GM18502 (cell line): ENCODE measurements around the gene PCDHA11.
"Not testable (repeated sequence)": the region's sequence is repeated elsewhere in the genome, so short reads cannot be mapped to it uniquely, and the experiment has no call there.

Source experiments
- ATAC-seq: cut with Tn5 transposase; IDR thresholded peaks from one replicate; pipeline ENCODE4 v1.9.1; 2021; ENCODE audit warnings: mild to moderate bottlenecking; ENCODE audit not compliant: unreplicated experiment, poor library complexity

The PCDHA11 gene, protein sequence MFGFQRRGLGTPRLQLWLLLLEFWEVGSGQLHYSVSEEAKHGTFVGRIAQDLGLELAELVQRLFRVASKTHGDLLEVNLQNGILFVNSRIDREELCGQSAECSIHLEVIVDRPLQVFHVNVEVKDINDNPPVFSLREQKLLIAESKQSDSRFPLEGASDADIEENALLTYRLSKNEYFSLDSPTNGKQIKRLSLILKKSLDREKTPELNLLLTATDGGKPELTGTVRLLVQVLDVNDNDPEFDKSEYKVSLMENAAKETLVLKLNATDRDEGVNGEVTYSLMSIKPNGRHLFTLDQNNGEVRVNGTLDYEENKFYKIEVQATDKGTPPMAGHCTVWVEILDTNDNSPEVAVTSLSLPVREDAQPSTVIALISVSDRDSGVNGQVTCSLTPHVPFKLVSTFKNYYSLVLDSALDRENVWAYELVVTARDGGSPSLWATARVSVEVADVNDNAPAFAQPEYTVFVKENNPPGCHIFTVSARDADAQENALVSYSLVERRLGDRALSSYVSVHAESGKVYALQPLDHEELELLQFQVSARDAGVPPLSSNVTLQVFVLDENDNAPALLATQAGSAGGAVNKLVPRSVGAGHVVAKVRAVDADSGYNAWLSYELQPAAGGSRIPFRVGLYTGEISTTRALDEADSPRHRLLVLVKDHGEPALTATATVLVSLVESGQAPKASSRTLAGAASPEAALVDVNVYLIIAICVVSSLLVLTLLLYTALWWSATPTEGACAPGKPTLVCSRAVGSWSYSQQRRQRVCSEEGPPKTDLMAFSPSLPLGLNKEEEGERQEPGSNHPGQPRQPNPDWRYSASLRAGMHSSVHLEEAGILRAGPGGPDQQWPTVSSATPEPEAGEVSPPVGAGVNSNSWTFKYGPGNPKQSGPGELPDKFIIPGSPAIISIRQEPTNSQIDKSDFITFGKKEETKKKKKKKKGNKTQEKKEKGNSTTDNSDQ

DNA sequence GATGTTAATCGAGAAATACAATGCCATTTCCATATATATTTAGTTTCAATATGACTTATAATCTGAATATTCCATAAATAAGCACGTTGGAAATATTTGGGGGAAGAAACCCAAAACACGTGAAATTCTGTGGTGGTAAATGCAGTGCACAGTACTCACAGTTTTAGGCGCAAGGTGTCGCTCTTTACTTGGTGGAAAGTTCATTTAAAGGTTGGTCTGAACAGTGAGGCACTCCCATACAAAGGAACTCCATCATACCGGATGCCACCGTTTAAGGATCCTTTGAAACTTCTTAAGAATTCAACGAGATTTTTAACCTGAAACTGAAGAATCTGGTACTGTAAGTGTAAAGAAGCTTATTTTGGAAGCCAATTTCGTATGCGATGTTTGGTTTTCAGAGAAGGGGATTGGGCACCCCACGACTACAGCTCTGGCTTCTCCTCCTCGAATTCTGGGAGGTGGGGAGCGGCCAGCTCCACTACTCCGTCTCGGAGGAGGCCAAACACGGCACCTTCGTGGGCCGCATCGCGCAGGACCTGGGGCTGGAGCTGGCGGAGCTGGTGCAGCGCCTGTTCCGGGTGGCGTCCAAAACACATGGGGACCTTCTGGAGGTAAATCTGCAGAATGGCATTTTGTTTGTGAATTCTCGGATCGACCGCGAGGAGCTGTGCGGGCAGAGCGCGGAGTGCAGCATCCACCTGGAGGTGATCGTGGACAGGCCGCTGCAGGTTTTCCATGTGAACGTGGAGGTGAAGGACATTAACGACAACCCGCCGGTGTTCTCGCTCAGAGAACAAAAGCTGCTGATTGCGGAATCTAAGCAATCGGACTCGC, at the start of gene PCDHA11:
Gene PCDHA11, plus strand, starts transcription at position 237 of the 834 bp plus-strand sequence. Its CDS starts 147 bp downstream, at position 384.
- no peak for ATAC-seq

DNA sequence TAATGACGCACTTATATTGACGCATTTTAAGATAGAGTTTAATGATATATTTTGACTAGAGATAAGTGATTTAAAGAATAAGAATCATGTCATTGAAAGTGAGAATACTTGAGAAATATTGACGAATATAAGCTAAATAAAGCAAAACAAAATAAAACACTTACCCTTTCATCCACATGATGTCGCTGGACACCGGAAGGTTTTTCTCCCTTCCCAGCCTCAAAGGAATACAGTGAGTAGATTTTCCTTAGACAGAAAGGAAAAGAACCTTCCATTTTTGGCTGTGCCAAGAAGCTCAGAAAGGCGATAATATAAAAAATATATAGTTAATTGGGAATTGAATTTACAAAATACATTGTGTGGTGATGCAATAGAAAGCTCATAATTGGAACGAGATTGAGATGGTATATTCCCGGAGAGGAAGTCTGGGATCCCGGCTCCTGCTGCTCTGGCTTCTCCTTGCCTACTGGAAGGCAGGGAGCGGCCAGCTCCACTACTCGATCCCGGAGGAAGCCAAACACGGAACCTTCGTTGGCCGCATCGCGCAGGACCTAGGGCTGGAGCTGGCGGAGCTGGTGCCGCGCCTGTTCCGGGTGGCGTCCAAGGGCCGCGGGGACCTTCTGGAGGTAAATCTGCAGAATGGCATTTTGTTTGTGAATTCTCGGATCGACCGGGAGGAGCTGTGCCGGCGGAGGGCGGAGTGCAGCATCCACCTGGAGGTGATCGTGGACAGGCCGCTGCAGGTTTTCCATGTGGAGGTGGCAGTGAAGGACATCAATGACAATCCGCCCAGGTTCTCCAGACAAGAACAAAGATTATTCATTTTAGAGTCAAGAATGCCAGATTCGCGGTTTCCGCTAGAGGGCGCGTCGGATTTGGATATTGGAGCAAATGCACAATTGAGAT, 47.1 kb upstream of the PCDHA11 start, which contains the start of gene PCDHA5:
Gene PCDHA5, plus strand, starts transcription at position 239 of the 906 bp plus-strand sequence.
- no peak for ATAC-seq

DNA sequence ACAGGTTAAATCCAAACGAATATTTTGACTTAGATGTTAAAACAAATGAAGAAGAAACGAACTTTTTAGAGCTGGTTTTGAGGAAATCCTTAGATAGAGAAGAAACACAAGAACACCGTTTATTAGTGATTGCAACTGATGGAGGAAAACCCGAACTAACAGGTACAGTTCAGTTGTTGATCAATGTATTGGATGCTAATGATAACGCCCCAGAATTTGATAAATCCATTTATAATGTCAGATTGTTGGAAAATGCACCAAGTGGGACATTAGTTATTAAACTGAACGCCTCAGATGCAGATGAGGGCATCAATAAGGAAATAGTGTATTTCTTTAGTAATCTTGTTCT, 46.5 kb upstream of the PCDHA11 start:
- no peak for ATAC-seq

DNA sequence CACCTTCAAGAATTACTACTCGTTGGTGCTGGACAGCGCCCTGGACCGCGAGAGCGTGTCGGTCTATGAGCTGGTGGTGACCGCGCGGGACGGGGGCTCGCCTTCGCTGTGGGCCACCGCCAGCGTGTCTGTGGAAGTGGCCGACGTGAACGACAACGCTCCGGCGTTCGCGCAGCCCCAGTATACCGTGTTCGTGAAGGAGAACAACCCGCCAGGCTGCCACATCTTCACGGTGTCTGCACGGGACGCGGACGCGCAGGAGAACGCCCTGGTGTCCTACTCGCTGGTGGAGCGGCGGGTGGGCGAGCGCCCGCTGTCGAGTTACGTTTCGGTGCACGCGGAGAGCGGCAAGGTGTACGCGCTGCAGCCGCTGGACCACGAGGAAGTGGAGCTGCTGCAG, 45.8 kb upstream of the PCDHA11 start:
- ATAC-seq: not testable (repeated sequence)

DNA sequence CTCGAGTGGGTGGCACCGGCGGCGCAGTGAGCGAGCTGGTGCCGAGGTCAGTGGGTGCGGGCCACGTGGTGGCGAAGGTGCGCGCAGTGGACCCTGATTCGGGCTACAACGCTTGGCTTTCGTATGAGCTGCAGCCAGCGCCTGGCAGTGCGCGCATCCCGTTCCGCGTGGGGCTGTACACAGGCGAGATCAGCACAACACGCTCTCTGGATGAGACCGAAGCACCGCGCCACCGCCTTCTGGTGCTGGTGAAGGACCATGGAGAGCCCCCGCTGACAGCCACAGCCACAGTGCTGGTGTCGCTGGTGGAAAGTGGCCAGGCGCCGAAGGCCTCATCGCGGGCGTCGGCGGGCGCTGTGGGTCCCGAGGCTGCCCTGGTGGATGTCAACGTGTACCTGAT, 45.3 kb upstream of the PCDHA11 start:
- no peak for ATAC-seq

DNA sequence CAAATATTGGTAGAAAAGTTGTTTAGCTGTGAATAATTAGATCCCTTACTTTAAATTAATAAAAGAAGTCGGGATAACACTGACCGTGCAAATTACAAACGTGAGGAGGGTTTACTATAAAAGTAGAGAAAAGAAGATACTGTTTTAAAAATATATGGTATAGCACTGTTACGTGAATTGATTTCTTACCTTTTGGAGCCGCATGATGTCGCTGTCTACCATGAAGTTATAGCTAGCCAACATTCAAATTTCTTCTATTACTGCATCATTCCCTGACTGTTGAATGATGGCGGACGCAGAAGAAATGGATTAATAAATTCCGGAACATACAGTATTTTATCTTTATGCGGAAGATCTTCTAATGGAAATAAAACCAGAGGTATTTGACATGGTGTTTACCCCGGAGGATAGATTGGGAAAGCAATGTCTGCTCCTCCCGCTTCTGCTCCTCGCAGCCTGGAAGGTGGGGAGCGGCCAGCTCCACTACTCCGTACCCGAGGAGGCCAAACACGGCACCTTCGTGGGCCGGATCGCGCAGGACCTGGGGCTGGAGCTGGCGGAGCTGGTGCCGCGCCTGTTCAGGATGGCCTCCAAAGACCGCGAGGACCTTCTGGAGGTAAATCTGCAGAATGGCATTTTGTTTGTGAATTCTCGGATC, 40.9 kb upstream of the PCDHA11 start, which contains the start of gene PCDHA6:
Gene PCDHA6, plus strand, starts transcription at position 257 of the 658 bp plus-strand sequence. Its CDS starts 132 bp downstream, at position 389.
- ATAC-seq: no peak

DNA sequence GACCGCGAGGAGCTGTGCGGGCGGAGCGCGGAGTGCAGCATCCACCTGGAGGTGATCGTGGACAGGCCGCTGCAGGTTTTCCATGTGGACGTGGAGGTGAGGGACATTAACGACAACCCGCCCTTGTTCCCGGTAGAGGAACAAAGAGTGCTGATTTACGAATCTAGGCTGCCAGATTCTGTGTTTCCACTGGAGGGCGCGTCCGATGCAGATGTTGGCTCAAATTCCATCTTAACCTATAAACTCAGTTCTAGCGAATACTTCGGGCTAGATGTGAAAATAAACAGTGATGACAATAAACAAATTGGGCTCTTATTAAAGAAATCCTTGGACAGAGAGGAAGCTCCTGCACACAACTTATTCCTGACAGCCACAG, 40.4 kb upstream of the PCDHA11 start:
- ATAC-seq: no peak

DNA sequence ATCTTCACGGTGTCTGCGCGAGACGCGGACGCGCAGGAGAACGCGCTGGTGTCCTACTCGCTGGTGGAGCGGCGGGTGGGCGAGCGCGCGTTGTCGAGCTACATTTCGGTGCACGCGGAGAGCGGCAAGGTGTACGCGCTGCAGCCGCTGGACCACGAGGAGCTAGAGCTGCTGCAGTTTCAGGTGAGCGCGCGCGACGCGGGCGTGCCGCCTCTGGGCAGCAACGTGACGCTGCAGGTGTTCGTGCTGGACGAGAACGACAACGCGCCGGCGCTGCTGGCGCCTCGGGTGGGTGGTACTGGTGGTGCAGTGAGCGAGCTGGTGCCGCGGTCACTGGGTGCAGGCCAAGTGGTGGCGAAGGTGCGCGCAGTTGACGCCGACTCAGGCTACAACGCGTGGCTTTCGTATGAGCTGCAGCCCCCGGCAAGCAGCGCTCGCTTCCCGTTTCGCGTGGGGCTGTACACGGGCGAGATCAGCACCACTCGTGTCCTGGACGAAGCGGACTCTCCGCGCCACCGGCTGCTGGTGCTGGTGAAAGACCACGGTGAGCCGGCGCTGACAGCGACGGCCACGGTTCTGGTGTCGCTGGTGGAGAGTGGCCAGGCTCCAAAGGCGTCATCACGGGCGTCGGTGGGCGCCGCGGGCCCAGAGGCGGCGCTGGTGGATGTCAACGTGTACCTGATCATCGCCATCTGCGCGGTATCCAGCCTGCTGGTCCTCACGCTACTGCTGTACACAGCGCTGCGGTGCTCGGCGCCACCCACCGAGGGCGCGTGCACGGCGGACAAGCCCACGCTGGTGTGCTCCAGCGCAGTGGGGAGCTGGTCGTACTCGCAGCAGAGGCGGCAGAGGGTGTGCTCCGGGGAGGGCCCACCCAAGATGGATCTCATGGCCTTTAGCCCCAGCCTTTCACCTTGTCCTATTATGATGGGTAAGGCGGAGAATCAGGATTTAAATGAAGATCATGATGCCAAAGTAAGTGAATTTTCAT, 39.0 kb upstream of the PCDHA11 start:
- ATAC-seq: not testable (repeated sequence)

DNA sequence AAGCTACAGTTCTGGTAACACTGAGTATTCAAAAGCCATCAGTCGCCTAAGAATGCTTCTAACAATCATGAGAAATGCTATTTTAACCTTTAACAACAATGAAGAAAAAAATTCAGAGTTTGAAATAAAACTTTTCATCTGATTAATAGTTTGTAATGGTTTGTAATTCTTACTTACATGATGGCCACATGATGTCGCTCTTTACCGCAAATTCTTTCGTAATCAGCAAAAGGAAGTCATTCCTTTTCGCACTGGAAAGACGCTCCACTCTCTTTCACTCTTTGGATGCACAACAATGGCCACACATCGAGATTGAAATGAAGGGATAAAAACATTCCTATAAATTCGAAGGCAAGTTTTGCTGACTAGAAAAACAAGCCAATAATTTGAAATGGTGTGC, 34.8 kb upstream of the PCDHA11 start, which contains the start of gene PCDHA7:
Gene PCDHA7, plus strand, starts transcription at position 277 of the 400 bp plus-strand sequence. Its CDS starts 115 bp downstream, at position 392.
- no peak for ATAC-seq

DNA sequence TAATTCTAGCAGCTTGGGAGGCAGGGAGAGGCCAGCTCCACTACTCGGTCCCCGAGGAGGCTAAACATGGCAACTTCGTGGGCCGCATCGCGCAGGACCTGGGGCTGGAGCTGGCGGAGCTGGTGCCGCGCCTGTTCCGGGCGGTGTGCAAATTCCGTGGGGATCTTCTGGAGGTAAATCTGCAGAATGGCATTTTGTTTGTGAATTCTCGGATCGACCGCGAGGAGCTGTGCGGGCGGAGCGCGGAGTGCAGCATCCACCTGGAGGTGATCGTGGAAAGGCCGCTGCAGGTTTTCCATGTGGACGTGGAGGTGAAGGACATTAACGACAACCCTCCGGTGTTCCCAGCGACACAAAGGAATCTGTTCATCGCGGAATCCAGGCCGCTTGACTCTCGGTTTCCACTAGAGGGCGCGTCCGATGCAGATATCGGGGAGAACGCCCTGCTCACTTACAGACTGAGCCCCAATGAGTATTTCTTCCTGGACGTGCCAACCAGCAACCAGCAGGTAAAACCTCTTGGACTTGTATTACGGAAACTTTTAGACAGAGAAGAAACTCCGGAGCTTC, 34.2 kb upstream of the PCDHA11 start:
- ATAC-seq: not testable (repeated sequence)

DNA sequence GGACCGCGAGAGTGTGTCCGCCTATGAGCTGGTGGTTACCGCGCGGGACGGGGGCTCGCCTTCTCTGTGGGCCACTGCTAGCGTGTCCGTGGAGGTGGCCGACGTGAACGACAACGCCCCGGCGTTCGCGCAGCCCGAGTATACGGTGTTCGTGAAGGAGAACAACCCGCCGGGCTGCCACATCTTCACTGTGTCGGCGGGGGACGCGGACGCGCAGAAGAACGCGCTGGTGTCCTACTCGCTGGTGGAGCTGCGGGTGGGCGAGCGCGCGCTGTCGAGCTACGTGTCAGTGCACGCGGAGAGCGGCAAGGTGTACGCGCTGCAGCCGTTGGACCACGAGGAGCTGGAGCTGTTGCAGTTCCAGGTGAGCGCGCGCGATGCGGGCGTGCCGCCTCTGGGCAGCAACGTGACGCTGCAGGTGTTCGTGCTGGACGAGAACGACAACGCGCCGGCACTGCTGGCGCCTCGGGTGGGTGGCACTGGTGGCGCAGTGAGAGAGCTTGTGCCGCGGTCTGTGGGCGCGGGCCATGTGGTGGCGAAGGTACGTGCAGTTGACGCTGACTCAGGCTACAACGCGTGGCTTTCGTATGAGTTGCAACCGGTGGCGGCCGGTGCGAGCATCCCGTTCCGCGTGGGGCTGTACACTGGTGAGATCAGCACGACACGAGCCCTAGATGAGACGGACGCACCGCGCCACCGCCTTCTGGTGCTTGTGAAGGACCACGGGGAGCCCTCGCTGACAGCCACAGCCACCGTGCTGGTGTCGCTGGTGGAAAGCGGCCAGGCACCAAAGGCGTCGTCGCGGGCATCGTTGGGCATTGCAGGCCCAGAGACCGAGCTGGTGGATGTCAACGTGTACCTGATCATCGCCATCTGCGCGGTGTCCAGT, 32.9 kb upstream of the PCDHA11 start:
- no peak for ATAC-seq

DNA sequence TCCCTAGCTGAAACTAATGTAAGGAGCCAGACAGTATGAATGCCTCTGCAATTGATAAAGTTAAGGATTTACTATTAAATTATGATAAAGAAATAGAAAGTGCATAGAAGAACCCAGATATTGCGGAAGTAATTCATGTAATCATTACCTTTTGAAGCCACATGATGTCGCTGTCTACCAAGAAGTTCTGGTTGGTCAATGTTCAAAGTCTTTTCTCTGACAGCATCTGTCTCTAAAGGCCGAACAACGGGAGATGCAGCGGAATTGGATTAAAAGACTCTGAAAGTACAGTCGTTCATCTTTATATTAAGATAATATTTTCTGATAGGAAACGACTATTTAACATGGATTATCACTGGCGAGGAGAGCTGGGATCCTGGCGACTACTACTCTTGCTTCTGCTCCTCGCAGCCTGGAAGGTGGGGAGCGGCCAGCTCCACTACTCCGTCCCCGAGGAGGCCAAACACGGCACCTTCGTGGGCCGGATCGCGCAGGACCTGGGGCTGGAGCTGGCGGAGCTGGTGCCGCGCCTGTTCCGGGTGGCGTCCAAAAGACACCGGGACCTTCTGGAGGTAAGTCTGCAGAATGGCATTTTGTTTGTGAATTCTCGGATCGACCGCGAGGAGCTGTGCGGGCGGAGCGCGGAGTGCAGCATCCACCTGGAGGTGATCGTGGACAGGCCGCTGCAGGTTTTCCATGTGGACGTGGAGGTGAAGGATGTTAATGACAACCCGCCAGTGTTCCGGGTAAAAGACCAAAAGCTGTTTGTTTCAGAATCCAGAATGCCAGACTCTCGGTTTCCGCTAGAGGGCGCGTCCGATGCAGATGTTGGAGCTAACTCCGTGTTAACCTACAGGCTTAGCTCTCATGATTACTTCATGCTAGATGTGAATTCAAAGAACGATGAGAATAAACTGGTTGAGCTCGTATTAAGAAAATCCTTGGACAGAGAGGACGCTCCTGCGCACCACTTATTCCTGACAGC, 27.5 kb upstream of the PCDHA11 start, which contains the start of gene PCDHA8:
Gene PCDHA8, plus strand, starts transcription at position 210 of the 985 bp plus-strand sequence. Its CDS starts 135 bp downstream, at position 345.
- no peak for ATAC-seq

DNA sequence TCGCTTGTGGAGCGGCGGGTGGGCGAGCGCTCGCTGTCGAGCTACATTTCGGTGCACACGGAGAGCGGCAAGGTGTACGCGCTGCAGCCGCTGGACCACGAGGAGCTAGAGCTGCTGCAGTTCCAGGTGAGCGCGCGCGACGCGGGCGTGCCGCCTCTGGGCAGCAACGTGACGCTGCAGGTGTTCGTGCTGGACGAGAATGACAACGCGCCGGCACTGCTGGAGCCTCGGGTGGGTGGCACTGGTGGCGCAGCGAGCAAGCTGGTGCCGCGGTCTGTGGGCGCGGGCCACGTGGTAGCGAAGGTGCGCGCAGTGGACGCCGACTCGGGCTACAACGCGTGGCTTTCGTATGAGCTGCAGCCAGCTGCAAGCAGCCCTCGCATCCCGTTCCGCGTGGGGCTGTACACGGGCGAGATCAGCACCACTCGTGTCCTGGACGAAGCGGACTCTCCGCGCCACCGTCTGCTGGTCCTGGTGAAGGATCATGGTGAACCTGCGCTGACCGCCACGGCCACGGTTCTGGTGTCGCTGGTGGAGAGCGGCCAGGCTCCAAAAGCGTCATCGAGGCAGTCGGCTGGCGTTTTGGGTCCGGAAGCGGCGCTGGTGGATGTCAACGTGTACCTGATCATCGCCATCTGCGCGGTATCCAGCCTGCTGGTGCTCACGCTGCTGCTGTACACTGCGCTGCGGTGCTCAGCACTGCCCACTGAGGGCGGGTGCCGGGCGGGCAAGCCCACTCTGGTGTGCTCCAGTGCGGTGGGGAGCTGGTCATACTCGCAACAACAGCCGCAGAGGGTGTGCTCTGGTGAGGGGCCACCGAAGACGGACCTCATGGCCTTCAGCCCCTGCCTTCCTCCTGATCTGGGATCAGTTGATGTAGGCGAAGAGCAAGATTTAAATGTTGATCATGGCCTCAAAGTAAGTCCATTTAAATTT, 25.7 kb upstream of the PCDHA11 start:
- ATAC-seq: no peak
